ENCODE data around the gene RBPMS2.
A peak's percentile ranks its signal among the peaks of the same experiment; 100 is the strongest.
"Not testable (repeated sequence)": the region's sequence is repeated elsewhere in the genome, so short reads cannot be mapped to it uniquely, and the experiment has no call there.

The RBPMS2 gene

DNA sequence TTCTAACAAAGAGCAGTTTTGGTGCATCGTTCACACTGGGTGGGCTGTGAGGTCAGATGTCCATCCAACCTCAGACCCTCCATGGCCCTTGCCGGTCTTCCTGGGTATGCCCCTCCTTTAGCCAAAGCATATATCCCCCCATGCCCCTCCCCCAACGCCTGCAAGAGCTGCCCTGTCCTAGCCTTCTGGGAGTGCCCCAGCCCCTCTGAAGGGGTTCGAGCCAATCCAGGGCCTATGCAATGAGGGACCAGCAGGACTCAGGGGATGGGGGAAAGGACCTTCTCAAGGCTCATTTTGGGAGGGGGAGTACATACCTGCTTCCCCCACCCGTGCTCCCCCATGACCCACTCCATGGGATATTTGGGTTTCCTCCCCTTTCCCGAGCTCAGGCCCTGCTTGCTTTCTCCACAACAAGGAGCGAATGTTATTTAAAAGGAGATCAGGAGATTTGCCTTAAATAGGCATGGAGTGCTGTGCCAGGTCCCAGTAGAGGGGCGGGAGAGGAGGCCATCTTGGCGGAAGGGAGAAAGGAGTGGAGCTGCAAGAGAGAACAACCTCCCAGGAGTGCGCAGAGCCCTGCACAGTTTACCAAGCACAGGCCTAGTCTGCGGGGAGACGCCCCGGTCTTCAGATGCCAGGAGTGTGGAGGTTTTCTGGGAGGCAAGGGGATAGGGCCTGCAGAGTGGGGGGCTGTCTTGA, 31.8 kb upstream of the RBPMS2 start:
- Histone ChIP-seq H3K4me1 (ENCODE audit: insufficient read depth, low read length) (peaks cover 44% of the 10 kb centered on the region), H3K9ac (ENCODE audit: low read length) (no peak overlapping the region), H3K4me3 (ENCODE audit: low read depth in 1 of 2, low read length in 2 of 2) (peak overlapping the region in 1 of 2 donors; percentile 25), H3K27me3 (ENCODE audit: control insufficient read depth in 1 of 2, insufficient read depth in 2 of 2, low read length in 2 of 2) (no peaks in the 10 kb centered on the region), H3K9me3 (ENCODE audit: low read length) (no peaks in the 10 kb centered on the region), H3K36me3 (ENCODE audit: insufficient read depth, low read length) (no peaks in the 10 kb centered on the region), H3K27ac (ENCODE audit: low read depth, low read length) (peak overlapping the region; percentile 92)

- peaks cover 50% of the 10 kb centered on the region for H3K4me1 ChIP-seq (ENCODE audit: insufficient read depth, low read length)
- no peak overlapping the region for H3K9ac ChIP-seq (ENCODE audit: low read length)
- peak overlapping the region in 1 of 2 donors; percentile 25 for H3K4me3 ChIP-seq (ENCODE audit: low read depth in 1 of 2, low read length in 2 of 2)
- peak overlapping the region; percentile 92 for H3K27ac ChIP-seq (ENCODE audit: low read depth, low read length)
- H3K27me3 ChIP-seq (ENCODE audit: control insufficient read depth in 1 of 2, insufficient read depth in 2 of 2, low read length in 2 of 2), result no peaks in the 10 kb centered on the region
- no peaks in the 10 kb centered on the region for H3K9me3 ChIP-seq (ENCODE audit: low read length)
- no peaks in the 10 kb centered on the region for H3K36me3 ChIP-seq (ENCODE audit: insufficient read depth, low read length)
These were observed 31.1 kb upstream of the RBPMS2 start for GRCh38 chr15:64806509-64806908.

- Histone ChIP-seq H3K9ac (ENCODE audit: low read length) (no peak overlapping the region), H3K27ac (ENCODE audit: low read depth, low read length) (peak overlapping the region; percentile 66), H3K27me3 (ENCODE audit: control insufficient read depth in 1 of 2, insufficient read depth in 2 of 2, low read length in 2 of 2) (no peaks in the 10 kb centered on the region), H3K36me3 (ENCODE audit: insufficient read depth, low read length) (no peaks in the 10 kb centered on the region), H3K4me1 (ENCODE audit: insufficient read depth, low read length) (peaks cover 41% of the 10 kb centered on the region), H3K4me3 (ENCODE audit: low read depth in 1 of 2, low read length in 2 of 2) (no peak overlapping the region), H3K9me3 (ENCODE audit: low read length) (no peaks in the 10 kb centered on the region)
These were observed 29.2 kb upstream of the RBPMS2 start for GRCh38 chr15:64804619-64805018.

GRCh38 chr15:64803526-64803925, 28.1 kb upstream of the RBPMS2 start:
- H3K9me3 ChIP-seq (ENCODE audit: low read length), result no peaks in the 10 kb centered on the region
- H3K4me1 ChIP-seq (ENCODE audit: insufficient read depth, low read length), result peaks cover 34% of the 10 kb centered on the region
- peak overlapping the region; percentile 24 for H3K27ac ChIP-seq (ENCODE audit: low read depth, low read length)
- no peak overlapping the region for H3K9ac ChIP-seq (ENCODE audit: low read length)
- H3K4me3 ChIP-seq (ENCODE audit: low read depth in 1 of 2, low read length in 2 of 2), result no peak overlapping the region
- H3K27me3 ChIP-seq (ENCODE audit: control insufficient read depth in 1 of 2, insufficient read depth in 2 of 2, low read length in 2 of 2), result no peaks in the 10 kb centered on the region
- H3K36me3 ChIP-seq (ENCODE audit: insufficient read depth, low read length), result no peaks in the 10 kb centered on the region

- Histone ChIP-seq H3K27ac (ENCODE audit: low read depth, low read length) (peak overlapping the region; percentile 23), H3K27me3 (ENCODE audit: control insufficient read depth in 1 of 2, insufficient read depth in 2 of 2, low read length in 2 of 2) (no peaks in the 10 kb centered on the region)
These were observed 25.1 kb upstream of the RBPMS2 start for GRCh38 chr15:64800476-64800875.

DNA sequence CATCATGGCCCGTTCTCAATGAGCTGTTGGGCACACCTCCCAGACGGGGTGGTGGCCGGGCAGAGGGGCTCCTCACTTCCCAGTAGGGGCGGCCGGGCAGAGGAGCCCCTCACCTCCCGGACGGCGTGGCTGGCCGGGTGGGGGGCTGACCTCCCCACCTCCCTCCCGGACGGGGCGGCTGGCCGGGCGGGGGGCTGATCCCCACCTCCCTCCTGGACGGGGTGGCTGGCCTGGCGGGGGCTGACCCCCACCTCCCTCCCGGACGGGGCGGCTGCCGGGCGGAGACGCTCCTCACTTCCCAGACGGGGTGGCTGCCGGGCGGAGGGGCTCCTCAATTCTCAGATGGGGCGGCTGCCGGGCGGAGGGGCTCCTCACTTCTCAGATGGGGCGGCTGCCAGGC, 23.5 kb upstream of the RBPMS2 start:
- H3K4me1 ChIP-seq (ENCODE audit: insufficient read depth, low read length), result peaks cover 10% of the 10 kb centered on the region
- H3K9me3 ChIP-seq (ENCODE audit: low read length); H3K27ac ChIP-seq (ENCODE audit: low read depth, low read length); H3K27me3 ChIP-seq (ENCODE audit: control insufficient read depth in 1 of 2, insufficient read depth in 2 of 2, low read length in 2 of 2); H3K36me3 ChIP-seq (ENCODE audit: insufficient read depth, low read length); H3K9ac ChIP-seq (ENCODE audit: low read length); H3K4me3 ChIP-seq (ENCODE audit: low read depth in 1 of 2, low read length in 2 of 2): not testable (repeated sequence)

More at GRCh38 chr15:64800476-64800875, 25.1 kb upstream of the RBPMS2 start:
- Histone ChIP-seq H3K9me3 (ENCODE audit: low read length) (no peaks in the 10 kb centered on the region), H3K4me1 (ENCODE audit: insufficient read depth, low read length) (peaks cover 10% of the 10 kb centered on the region), H3K36me3 (ENCODE audit: insufficient read depth, low read length) (no peaks in the 10 kb centered on the region), H3K4me3 (ENCODE audit: low read depth in 1 of 2, low read length in 2 of 2) (no peak overlapping the region), H3K9ac (ENCODE audit: low read length) (no peak overlapping the region)

DNA sequence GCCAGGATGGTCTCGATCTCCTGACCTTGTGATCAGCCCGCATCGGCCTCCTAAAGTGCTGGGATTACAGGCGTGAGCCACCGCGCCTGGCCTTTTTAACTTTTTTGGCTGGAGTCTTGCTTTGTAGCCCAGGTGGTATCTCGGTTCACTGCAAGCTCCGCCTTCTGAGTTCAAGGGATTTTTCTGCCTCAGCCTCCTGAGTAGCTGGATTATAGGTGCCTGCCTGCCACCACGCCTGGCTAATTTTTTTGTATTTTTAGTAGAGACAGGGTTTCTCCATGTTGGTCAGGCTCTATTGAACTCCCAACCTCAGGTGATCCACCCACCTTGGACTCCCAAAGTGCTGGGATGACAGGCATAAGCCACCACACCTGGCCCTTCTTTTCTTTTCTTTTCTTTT, 20.5 kb upstream of the RBPMS2 start:
- H3K4me3 ChIP-seq (ENCODE audit: low read depth in 1 of 2, low read length in 2 of 2); H3K27me3 ChIP-seq (ENCODE audit: control insufficient read depth in 1 of 2, insufficient read depth in 2 of 2, low read length in 2 of 2); H3K4me1 ChIP-seq (ENCODE audit: insufficient read depth, low read length); H3K36me3 ChIP-seq (ENCODE audit: insufficient read depth, low read length); H3K9ac ChIP-seq (ENCODE audit: low read length); H3K27ac ChIP-seq (ENCODE audit: low read depth, low read length); H3K9me3 ChIP-seq (ENCODE audit: low read length): not testable (repeated sequence)

DNA sequence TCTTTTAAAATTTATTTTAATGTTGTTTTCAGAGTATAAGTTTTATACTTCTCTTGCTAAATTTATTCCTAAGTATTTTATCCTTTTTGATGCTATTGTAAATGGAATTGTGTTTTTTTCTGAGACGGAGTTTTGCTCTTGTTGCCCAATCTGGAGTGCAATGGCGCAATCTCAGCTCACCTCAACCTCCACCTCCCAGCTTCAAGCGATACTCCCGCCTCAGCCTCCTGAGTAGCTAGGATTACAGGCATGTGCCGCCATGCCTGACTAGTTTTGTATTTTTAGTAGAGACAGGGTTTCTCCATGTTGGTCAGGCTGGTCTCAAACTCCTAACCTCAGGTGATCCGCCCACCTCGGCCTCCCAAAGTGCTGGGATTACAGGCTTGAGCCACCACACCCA, 19.9 kb upstream of the RBPMS2 start:
- H3K27me3 ChIP-seq (ENCODE audit: control insufficient read depth in 1 of 2, insufficient read depth in 2 of 2, low read length in 2 of 2); H3K9me3 ChIP-seq (ENCODE audit: low read length); H3K27ac ChIP-seq (ENCODE audit: low read depth, low read length); H3K9ac ChIP-seq (ENCODE audit: low read length); H3K4me3 ChIP-seq (ENCODE audit: low read depth in 1 of 2, low read length in 2 of 2); H3K36me3 ChIP-seq (ENCODE audit: insufficient read depth, low read length); H3K4me1 ChIP-seq (ENCODE audit: insufficient read depth, low read length): not testable (repeated sequence)

DNA sequence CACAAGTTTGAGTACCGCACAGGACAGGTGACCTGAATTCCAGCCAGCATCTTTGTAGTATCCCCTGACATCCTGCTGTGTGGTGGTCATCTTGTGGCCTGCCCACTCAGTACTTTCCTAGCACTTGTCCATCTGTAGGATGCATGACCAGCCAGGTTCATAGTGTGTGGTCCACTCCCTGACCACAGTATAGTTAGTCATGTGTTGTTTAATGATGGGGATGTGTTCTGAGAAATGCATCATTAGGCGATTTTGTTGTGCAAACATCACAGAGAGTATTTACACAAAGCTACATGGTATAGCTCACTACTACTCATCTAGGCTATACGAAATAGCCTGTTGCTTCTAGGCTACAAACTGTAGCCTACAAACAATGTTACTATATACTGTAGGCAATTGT, 16.9 kb upstream of the RBPMS2 start:
- H3K4me1 ChIP-seq (ENCODE audit: insufficient read depth, low read length), result no peaks in the 10 kb centered on the region
- no peaks in the 10 kb centered on the region for H3K27me3 ChIP-seq (ENCODE audit: control insufficient read depth in 1 of 2, insufficient read depth in 2 of 2, low read length in 2 of 2)
- H3K36me3 ChIP-seq (ENCODE audit: insufficient read depth, low read length), result no peaks in the 10 kb centered on the region
- H3K9me3 ChIP-seq (ENCODE audit: low read length), result no peaks in the 10 kb centered on the region
- no peak overlapping the region for H3K27ac ChIP-seq (ENCODE audit: low read depth, low read length)
- H3K9ac ChIP-seq (ENCODE audit: low read length), result no peak overlapping the region
- no peak overlapping the region for H3K4me3 ChIP-seq (ENCODE audit: low read depth in 1 of 2, low read length in 2 of 2)

- H3K36me3 ChIP-seq (ENCODE audit: insufficient read depth, low read length), result no peaks in the 10 kb centered on the region
- no peak overlapping the region for H3K9ac ChIP-seq (ENCODE audit: low read length)
- H3K9me3 ChIP-seq (ENCODE audit: low read length), result no peaks in the 10 kb centered on the region
- H3K4me3 ChIP-seq (ENCODE audit: low read depth in 1 of 2, low read length in 2 of 2), result no peak overlapping the region
- no peaks in the 10 kb centered on the region for H3K4me1 ChIP-seq (ENCODE audit: insufficient read depth, low read length)
- no peaks in the 10 kb centered on the region for H3K27me3 ChIP-seq (ENCODE audit: control insufficient read depth in 1 of 2, insufficient read depth in 2 of 2, low read length in 2 of 2)
- H3K27ac ChIP-seq (ENCODE audit: low read depth, low read length), result no peak overlapping the region
These were observed 16.0 kb upstream of the RBPMS2 start for GRCh38 chr15:64791401-64791800.

- Histone ChIP-seq H3K9me3 (ENCODE audit: low read length) (no peaks in the 10 kb centered on the region), H3K36me3 (ENCODE audit: insufficient read depth, low read length) (no peaks in the 10 kb centered on the region), H3K4me1 (ENCODE audit: insufficient read depth, low read length) (no peaks in the 10 kb centered on the region), H3K4me3 (ENCODE audit: low read depth in 1 of 2, low read length in 2 of 2) (no peak overlapping the region), H3K9ac (ENCODE audit: low read length) (no peak overlapping the region), H3K27ac (ENCODE audit: low read depth, low read length) (no peak overlapping the region), H3K27me3 (ENCODE audit: control insufficient read depth in 1 of 2, insufficient read depth in 2 of 2, low read length in 2 of 2) (no peaks in the 10 kb centered on the region)
These were observed 8.4 kb upstream of the RBPMS2 start for GRCh38 chr15:64783796-64784195.

DNA sequence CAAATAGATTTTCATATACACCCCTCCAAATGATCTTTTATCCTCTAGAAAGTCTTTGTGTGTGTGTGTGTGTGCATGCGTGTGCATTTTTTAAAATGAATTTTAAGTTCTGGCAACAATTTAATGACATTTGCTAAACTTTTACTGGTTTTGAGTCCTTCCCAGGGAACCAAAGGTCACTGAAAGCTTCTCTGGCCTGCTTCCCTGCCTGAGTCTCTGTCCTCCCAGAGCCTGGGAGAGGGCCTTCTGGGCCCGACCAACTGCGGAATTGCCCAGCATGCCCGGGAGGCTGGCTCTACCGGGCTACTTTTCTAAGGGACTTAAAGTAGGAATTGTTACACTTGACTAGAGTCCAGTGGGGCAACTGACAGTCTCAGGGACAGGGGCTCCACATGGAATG, 7.4 kb upstream of the RBPMS2 start:
- Histone ChIP-seq H3K9ac (ENCODE audit: low read length) (no peak overlapping the region), H3K36me3 (ENCODE audit: insufficient read depth, low read length) (no peaks in the 10 kb centered on the region), H3K4me3 (ENCODE audit: low read depth in 1 of 2, low read length in 2 of 2) (no peak overlapping the region), H3K27me3 (ENCODE audit: control insufficient read depth in 1 of 2, insufficient read depth in 2 of 2, low read length in 2 of 2) (no peaks in the 10 kb centered on the region), H3K27ac (ENCODE audit: low read depth, low read length) (no peak overlapping the region), H3K9me3 (ENCODE audit: low read length) (no peaks in the 10 kb centered on the region), H3K4me1 (ENCODE audit: insufficient read depth, low read length) (no peaks in the 10 kb centered on the region)
